Mesenchymal stem cell (in vitro differentiated cells and primary cell): ENCODE results near the gene RNF145.
A peak's percentile ranks its signal among the peaks of the same experiment; 100 is the strongest.

ENCODE experiments used
- DNase-seq: peaks from one replicate; pipeline ENCODE4 v3.0.0-alpha.2; 2013
- H2AFZ ChIP-seq: one replicate; pipeline ENCODE4 v1.6.1; 2013; ENCODE audit warnings: low read depth, mild to moderate bottlenecking, control low read depth, inconsistent platforms, low read length, moderate library complexity
- H2AK5ac ChIP-seq: 2 replicates; pipeline ENCODE4 v1.6.1; 2013; ENCODE audit warnings: low read length, moderate library complexity, mild to moderate bottlenecking, inconsistent platforms; ENCODE audit not compliant: severe bottlenecking
- H2BK120ac ChIP-seq: one replicate; pipeline ENCODE4 v1.6.1; 2013; ENCODE audit warnings: low read depth, mild to moderate bottlenecking, inconsistent platforms, low read length, moderate library complexity
- H2BK12ac ChIP-seq, 2 experiments: one replicate each; pipeline ENCODE4 v1.6.1; 2013; ENCODE audit warnings: inconsistent platforms in 2 of 2, low read length in 2 of 2, mild to moderate bottlenecking in 2 of 2, moderate library complexity in 2 of 2, control low read depth in 1 of 2
- H2BK15ac ChIP-seq: one replicate; pipeline ENCODE4 v1.6.1; 2013; ENCODE audit warnings: mild to moderate bottlenecking, low read depth, inconsistent platforms; ENCODE audit not compliant: poor library complexity, severe bottlenecking
- H2BK5ac ChIP-seq: 2 replicates; pipeline ENCODE4 v1.6.1; 2013; ENCODE audit warnings: low read depth, mild to moderate bottlenecking, low read length, control low read depth, inconsistent platforms; ENCODE audit not compliant: poor library complexity, severe bottlenecking
- H3K14ac ChIP-seq, 2 experiments: one replicate each; pipeline ENCODE4 v1.6.1; 2013; ENCODE audit warnings: inconsistent platforms in 2 of 2, low read length in 2 of 2, control low read depth in 1 of 2, mild to moderate bottlenecking in 1 of 2, moderate library complexity in 1 of 2
- H3K18ac ChIP-seq, 2 experiments: one replicate each; pipeline ENCODE4 v1.6.1; 2013; ENCODE audit warnings: inconsistent platforms in 2 of 2, low read length in 2 of 2, control low read depth in 1 of 2, low read depth in 1 of 2, mild to moderate bottlenecking in 1 of 2
- H3K23ac ChIP-seq, 2 experiments: one replicate each; pipeline ENCODE4 v1.6.1; 2013; ENCODE audit warnings: inconsistent platforms in 2 of 2, low read length in 2 of 2, mild to moderate bottlenecking in 2 of 2, moderate library complexity in 2 of 2, control low read depth in 1 of 2
- H3K27ac ChIP-seq: 2 replicates; pipeline ENCODE4 v1.5.1; 2013; ENCODE audit warnings: mild to moderate bottlenecking, moderate library complexity, low read length, control low read depth, inconsistent platforms; ENCODE audit not compliant: poor library complexity, severe bottlenecking
- H3K27me3 ChIP-seq, 2 experiments: 2 replicates each; pipeline versions ENCODE4 v1.6.1 to v1.7.0; 2013; ENCODE audit warnings: low read length in 2 of 2, mild to moderate bottlenecking in 2 of 2, moderate library complexity in 2 of 2, control low read depth in 1 of 2, inconsistent platforms in 1 of 2; ENCODE audit not compliant: control insufficient read depth in 1 of 2, insufficient read depth in 1 of 2
- H3K36me3 ChIP-seq, 2 experiments: 2 replicates each; pipeline versions ENCODE4 v1.6.1 to v1.7.0; 2013; ENCODE audit warnings: low read length in 2 of 2, control low read depth in 1 of 2, inconsistent platforms in 1 of 2, low read depth in 1 of 2, mild to moderate bottlenecking in 1 of 2; ENCODE audit not compliant: insufficient read depth in 2 of 2, control insufficient read depth in 1 of 2
- H3K4ac ChIP-seq, 2 experiments: one replicate each; pipeline ENCODE4 v1.6.1; 2013; ENCODE audit warnings: inconsistent platforms in 2 of 2, low read length in 2 of 2, mild to moderate bottlenecking in 2 of 2, moderate library complexity in 2 of 2, control low read depth in 1 of 2, low read depth in 1 of 2
- H3K4me1 ChIP-seq: 2 replicates; pipeline ENCODE4 v1.6.1; 2013; ENCODE audit warnings: low read depth, low read length, control low read depth; ENCODE audit not compliant: control insufficient read depth, insufficient read depth
- H3K4me2 ChIP-seq: 2 replicates; pipeline ENCODE4 v1.6.1; 2013; ENCODE audit warnings: low read length, mild to moderate bottlenecking, inconsistent platforms; ENCODE audit not compliant: poor library complexity, severe bottlenecking
- H3K4me3 ChIP-seq, 2 experiments: 2 replicates each; pipeline versions ENCODE4 v1.5.1 to v1.7.0; 2013; ENCODE audit warnings: low read length in 2 of 2, mild to moderate bottlenecking in 2 of 2, control low read depth in 1 of 2, low read depth in 1 of 2; ENCODE audit not compliant: insufficient read depth in 1 of 2
- H3K79me1 ChIP-seq: replicated peaks from 2 replicates; pipeline ENCODE4 v1.6.1; 2013; ENCODE audit warnings: mild to moderate bottlenecking, control low read depth, low read length, inconsistent platforms; ENCODE audit not compliant: poor library complexity, severe bottlenecking
- H3K9ac ChIP-seq: 2 replicates; pipeline ENCODE4 v1.7.0; 2013; ENCODE audit warnings: mild to moderate bottlenecking, low read length, moderate library complexity
- H3K9me3 ChIP-seq: 2 replicates; pipeline ENCODE4 v1.7.0; 2013; ENCODE audit warnings: mild to moderate bottlenecking, low read length; ENCODE audit not compliant: control insufficient read depth
- H4K8ac ChIP-seq: one replicate; pipeline ENCODE4 v1.6.1; 2013; ENCODE audit warnings: inconsistent platforms, mild to moderate bottlenecking, low read length, moderate library complexity
- H4K91ac ChIP-seq: one replicate; pipeline ENCODE4 v1.6.1; 2013; ENCODE audit warnings: mild to moderate bottlenecking, low read length, inconsistent platforms
- WGBS: methylation state at CpG from one replicate; pipeline ENCODE4 v1.1.7; 2013; ENCODE audit warnings: mixed read lengths; 5-methylcytosine and 5-hydroxymethylcytosine counted together

Gene RNF145

DNA sequence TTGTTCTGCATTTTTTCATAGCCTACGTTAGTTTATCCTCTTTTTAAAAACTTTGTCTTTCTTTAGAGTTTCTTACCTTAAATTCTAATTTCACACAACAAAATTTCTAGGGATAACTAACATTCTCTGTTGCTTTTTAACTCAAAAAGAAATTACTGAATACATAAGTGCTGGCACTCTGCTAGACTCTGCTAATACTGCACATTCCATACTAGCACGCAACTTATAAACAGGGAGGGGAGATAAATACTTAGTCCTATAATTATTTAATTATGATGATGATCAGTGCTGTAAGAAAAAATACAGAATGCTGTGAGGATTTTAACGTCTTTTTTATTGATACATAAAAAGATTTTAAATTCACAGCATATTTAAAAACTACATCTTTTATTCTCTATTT, 25.1 kb downstream of the RNF145 start:
- H3K27ac ChIP-seq, result peak overlapping the region; percentile 30
- H4K8ac ChIP-seq, result no peak overlapping the region
- no peak overlapping the region for H3K4ac ChIP-seq
- H3K36me3 ChIP-seq, result peaks cover 0 to 11% of the 10 kb centered on the region in 2 experiments
- no peak overlapping the region for H3K23ac ChIP-seq
- peaks cover 11% of the 10 kb centered on the region for H3K79me1 ChIP-seq
- no peak overlapping the region for H3K14ac ChIP-seq
- no peak overlapping the region for H2BK5ac ChIP-seq
- H3K27me3 ChIP-seq, result no peaks in the 10 kb centered on the region
- H4K91ac ChIP-seq, result no peak overlapping the region
- WGBS, result 88% methylated on average over 1 of the region's 3 CpGs
- no peak overlapping the region for H3K4me3 ChIP-seq
- H2AK5ac ChIP-seq, result no peak overlapping the region
- no peak overlapping the region for H3K18ac ChIP-seq
- H3K9ac ChIP-seq, result peak overlapping the region; percentile 81
- H2AFZ ChIP-seq, result no peak overlapping the region
- no peak overlapping the region for H2BK12ac ChIP-seq
- DNase-seq, result peak; percentile 66
- no peaks in the 10 kb centered on the region for H3K9me3 ChIP-seq
- no peak overlapping the region for H2BK15ac ChIP-seq
- H2BK120ac ChIP-seq, result no peak overlapping the region
- H3K4me1 ChIP-seq, result peaks cover 4% of the 10 kb centered on the region
- H3K4me2 ChIP-seq, result no peak overlapping the region

- no peak overlapping the region for H3K18ac ChIP-seq
- WGBS, result 60% methylated on average over 1 of the region's 1 CpG
- H2BK12ac ChIP-seq, result no peak overlapping the region
- H3K14ac ChIP-seq, result no peak overlapping the region
- H3K4ac ChIP-seq, result peak overlapping the region in 1 of 2 experiments; percentile 24
- no peak overlapping the region for H3K27ac ChIP-seq
- peak overlapping the region; percentile 49 for H3K9ac ChIP-seq
- H2AK5ac ChIP-seq, result no peak overlapping the region
- no peak for DNase-seq
- H3K4me1 ChIP-seq, result peaks cover 4% of the 10 kb centered on the region
- no peak overlapping the region for H2BK15ac ChIP-seq
- H3K4me2 ChIP-seq, result no peak overlapping the region
- H3K27me3 ChIP-seq, result no peaks in the 10 kb centered on the region
- peaks cover 11% of the 10 kb centered on the region for H3K79me1 ChIP-seq
- H2BK120ac ChIP-seq, result no peak overlapping the region
- H3K36me3 ChIP-seq, result peaks cover 0 to 9% of the 10 kb centered on the region in 2 experiments
- no peak overlapping the region for H2AFZ ChIP-seq
- H4K91ac ChIP-seq, result no peak overlapping the region
- no peak overlapping the region for H3K4me3 ChIP-seq
- no peak overlapping the region for H4K8ac ChIP-seq
- no peak overlapping the region for H2BK5ac ChIP-seq
- H3K9me3 ChIP-seq, result no peaks in the 10 kb centered on the region
- no peak overlapping the region for H3K23ac ChIP-seq
Observed at GRCh38 chr5:159183247-159183646, 26.1 kb downstream of the RNF145 start.

DNA sequence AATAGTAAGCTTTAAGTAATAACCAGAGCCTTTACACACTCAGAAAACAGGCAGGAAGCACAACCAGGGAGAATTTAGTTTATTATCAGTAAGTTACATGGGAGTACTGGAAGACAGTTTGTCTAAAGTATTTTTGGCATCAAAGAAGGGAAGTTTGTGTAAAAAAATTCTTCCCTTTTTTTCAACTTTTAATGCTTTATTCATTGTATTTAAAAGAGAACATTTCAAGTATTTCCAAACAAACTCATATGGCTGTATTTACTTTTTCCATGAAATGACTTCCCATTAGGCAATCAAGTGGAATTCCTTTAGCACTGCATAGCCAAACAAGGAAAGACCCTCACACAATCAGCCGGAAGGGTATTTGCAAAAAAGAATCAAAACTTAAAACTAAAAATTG, 26.7 kb downstream of the RNF145 start:
- H3K36me3 ChIP-seq, result peaks cover 0 to 6% of the 10 kb centered on the region in 2 experiments
- H3K4me2 ChIP-seq, result no peak overlapping the region
- H2AK5ac ChIP-seq, result no peak overlapping the region
- no peaks in the 10 kb centered on the region for H3K27me3 ChIP-seq
- WGBS, result no CpG with 5 or more reads among the region's 1 CpG
- H2AFZ ChIP-seq, result no peak overlapping the region
- no peak overlapping the region for H2BK5ac ChIP-seq
- DNase-seq, result peak; percentile 76
- H3K79me1 ChIP-seq, result peaks cover 11% of the 10 kb centered on the region
- H3K23ac ChIP-seq, result no peak overlapping the region
- H3K4ac ChIP-seq, result no peak overlapping the region
- no peak overlapping the region for H3K14ac ChIP-seq
- H2BK15ac ChIP-seq, result no peak overlapping the region
- H4K91ac ChIP-seq, result no peak overlapping the region
- H3K4me3 ChIP-seq, result no peak overlapping the region
- peak overlapping the region; percentile 49 for H3K9ac ChIP-seq
- H3K4me1 ChIP-seq, result peaks cover 4% of the 10 kb centered on the region
- no peak overlapping the region for H3K27ac ChIP-seq
- H3K18ac ChIP-seq, result no peak overlapping the region
- H2BK120ac ChIP-seq, result no peak overlapping the region
- no peaks in the 10 kb centered on the region for H3K9me3 ChIP-seq
- H4K8ac ChIP-seq, result no peak overlapping the region
- H2BK12ac ChIP-seq, result no peak overlapping the region

GRCh38 chr5:159181651-159182050, 27.7 kb downstream of the RNF145 start:
- H3K4ac ChIP-seq, result no peak overlapping the region
- no peak overlapping the region for H2BK12ac ChIP-seq
- H2BK5ac ChIP-seq, result no peak overlapping the region
- no peak overlapping the region for H3K27ac ChIP-seq
- peaks cover 9% of the 10 kb centered on the region for H3K79me1 ChIP-seq
- H3K23ac ChIP-seq, result no peak overlapping the region
- H3K4me2 ChIP-seq, result no peak overlapping the region
- no peaks in the 10 kb centered on the region for H3K27me3 ChIP-seq
- DNase-seq, result no peak
- no peak overlapping the region for H3K4me3 ChIP-seq
- no peak overlapping the region for H4K91ac ChIP-seq
- peak overlapping the region; percentile 34 for H3K9ac ChIP-seq
- H4K8ac ChIP-seq, result no peak overlapping the region
- no peak overlapping the region for H2AK5ac ChIP-seq
- no CpG with 5 or more reads among the region's 4 CpGs for WGBS
- no peak overlapping the region for H2BK120ac ChIP-seq
- no peak overlapping the region for H2BK15ac ChIP-seq
- no peak overlapping the region for H3K14ac ChIP-seq
- H3K18ac ChIP-seq, result no peak overlapping the region
- H3K4me1 ChIP-seq, result peaks cover 4% of the 10 kb centered on the region
- no peaks in the 10 kb centered on the region for H3K9me3 ChIP-seq
- peaks cover 0 to 12% of the 10 kb centered on the region in 2 experiments for H3K36me3 ChIP-seq
- H2AFZ ChIP-seq, result no peak overlapping the region
